Liver (tissue), 9 donors: ENCODE measurements around the gene SLC15A5. TPM values are rescaled to one million over a fixed set of nuclear protein-coding genes. Genes with fewer than 3 reads are reported as not detected.

Source experiments
- DNase-seq: peaks from one replicate; pipeline ENCODE4 v3.0.0-alpha.2; 2017; ENCODE audit warnings: low spot score
- H3K27ac ChIP-seq, 2 donors: one replicate each; pipeline ENCODE4 v1.7.0; 2013; ENCODE audit warnings: inconsistent platforms in 2 of 2, low read length in 2 of 2, control low read depth in 1 of 2, low read depth in 1 of 2, mild to moderate bottlenecking in 1 of 2
- H3K27me3 ChIP-seq, 4 donors: one replicate each; pipeline versions ENCODE4 v1.6.1 to v1.7.0; 2013; ENCODE audit warnings: low read length in 3 of 4, inconsistent platforms in 1 of 4, mild to moderate bottlenecking in 1 of 4, moderate library complexity in 1 of 4; ENCODE audit not compliant: control insufficient read depth in 4 of 4, insufficient read depth in 4 of 4
- H3K36me3 ChIP-seq, 4 donors: one replicate each; pipeline versions ENCODE4 v1.6.1 to v1.7.0; 2013; ENCODE audit warnings: low read length in 3 of 4, mild to moderate bottlenecking in 3 of 4, low read depth in 1 of 4, moderate library complexity in 1 of 4; ENCODE audit not compliant: control insufficient read depth in 4 of 4, insufficient read depth in 3 of 4
- H3K4me1 ChIP-seq, 4 donors: one replicate each; pipeline versions ENCODE4 v1.6.1 to v1.7.0; 2013; ENCODE audit warnings: low read length in 3 of 4, mild to moderate bottlenecking in 3 of 4, moderate library complexity in 1 of 4; ENCODE audit not compliant: control insufficient read depth in 4 of 4, insufficient read depth in 4 of 4
- H3K4me3 ChIP-seq, 3 donors: one replicate each; pipeline versions ENCODE4 v1.6.1 to v1.7.0; 2013; ENCODE audit warnings: low read length in 3 of 3, control low read depth in 1 of 3, low read depth in 1 of 3, mild to moderate bottlenecking in 1 of 3
- H3K9ac ChIP-seq, 2 donors: one replicate each; pipeline ENCODE4 v1.7.0; 2013; ENCODE audit warnings: low read length in 2 of 2, mild to moderate bottlenecking in 2 of 2, moderate library complexity in 2 of 2, control low read depth in 1 of 2, low read depth in 1 of 2
- H3K9me3 ChIP-seq, 4 donors: one replicate each; pipeline versions ENCODE4 v1.6.1 to v1.7.0; 2013; ENCODE audit warnings: low read length in 3 of 4; ENCODE audit not compliant: control insufficient read depth in 4 of 4
- CTCF ChIP-seq: fragments of 150-350 bp; IDR thresholded peaks from 2 replicates; pipeline ENCODE4 v1.5.1; 2017; ENCODE audit warnings: improper control_type of control experiment, low read depth, low read length; ENCODE audit not compliant: missing input control
- EGR1 ChIP-seq, 2 donors: IDR thresholded peaks; 2 replicates each; pipeline ENCODE4 v1.6.1; 2016 to 2018; ENCODE audit warnings: antibody characterized with exemption in 2 of 2, low read depth in 2 of 2
- FOXA1 ChIP-seq: IDR thresholded peaks from 2 replicates; pipeline ENCODE4 v1.6.1; 2016; ENCODE audit warnings: antibody characterized with exemption
- FOXA2 ChIP-seq: IDR thresholded peaks from 2 replicates; pipeline ENCODE4 v1.6.1; 2016; ENCODE audit warnings: antibody characterized with exemption
- GABPA ChIP-seq, 2 donors: IDR thresholded peaks in 1 of 2; conservative IDR thresholded peaks in 1 of 2; 2 replicates each; pipeline ENCODE4 v1.6.1; 2016; ENCODE audit warnings: antibody characterized with exemption in 2 of 2, mild to moderate bottlenecking in 1 of 2, moderate library complexity in 1 of 2
- HNF4A ChIP-seq, 2 donors: conservative IDR thresholded peaks; 2 replicates each; pipeline ENCODE4 v1.6.1; 2016; ENCODE audit warnings: antibody characterized with exemption in 2 of 2, mild to moderate bottlenecking in 2 of 2
- HNF4G ChIP-seq: IDR thresholded peaks from 2 replicates; pipeline ENCODE4 v1.6.1; 2016; ENCODE audit warnings: antibody characterized with exemption
- JUND ChIP-seq, 2 donors: IDR thresholded peaks; 2 replicates each; pipeline ENCODE4 v1.6.1; 2016; ENCODE audit warnings: antibody characterized with exemption in 2 of 2
- NR2F2 ChIP-seq: IDR thresholded peaks from 2 replicates; pipeline ENCODE4 v1.6.1; 2016; ENCODE audit warnings: antibody characterized with exemption
- RAD21 ChIP-seq, 2 donors: IDR thresholded peaks; 2 replicates each; pipeline ENCODE4 v1.6.1; 2016; ENCODE audit warnings: antibody characterized with exemption in 2 of 2, mild to moderate bottlenecking in 2 of 2
- RXRA ChIP-seq, 2 donors: IDR thresholded peaks; 2 replicates each; pipeline ENCODE4 v1.6.1; 2017 to 2018; ENCODE audit warnings: antibody characterized with exemption in 2 of 2, mild to moderate bottlenecking in 1 of 2
- TAF1 ChIP-seq: conservative IDR thresholded peaks from 2 replicates; pipeline ENCODE4 v1.6.1; 2016; ENCODE audit warnings: antibody characterized with exemption, mild to moderate bottlenecking
- YY1 ChIP-seq: IDR thresholded peaks from 2 replicates; pipeline ENCODE4 v1.6.1; 2016; ENCODE audit warnings: antibody characterized with exemption, mild to moderate bottlenecking
- ZBTB33 ChIP-seq: IDR thresholded peaks from 2 replicates; pipeline ENCODE4 v1.6.1; 2016; ENCODE audit warnings: antibody characterized with exemption
- WGBS: extraction: QIAGEN DNeasy Blood & Tissue Kit; methylation state at CpG from one replicate; pipeline ENCODE4 v1.1.7; 2013; 5-methylcytosine and 5-hydroxymethylcytosine counted together
- polyA plus RNA-seq, 2 donors: library from polyadenylated mRNA; stranded (reverse) in 1 of 2; unstranded in 1 of 2; fragments of 200-250 nt in 1 of 2; fragments of >200 nt in 1 of 2; fragmentation: Nextera tagmentation in 1 of 2; extraction: Ambion mirVana in 1 of 2; gene quantifications; one replicate each; pipeline versions ENCODE4 v1.2.1 to v1.2.3, GENCODE V29; 2013 to 2015
- total RNA-seq, 2 donors: library from RNA; depleted of rRNA; stranded (reverse); fragments of >200 nt; gene quantifications; one replicate each; pipeline ENCODE4 v1.2.3, GENCODE V29; 2014
- TF ChIP-seq, protein P1 (sequence below): IDR thresholded peaks from 2 replicates; pipeline ENCODE4 v1.6.1; 2016; ENCODE audit warnings: antibody characterized with exemption, mild to moderate bottlenecking
- TF ChIP-seq, protein P2 (sequence below): IDR thresholded peaks from 2 replicates; pipeline ENCODE4 v1.6.1; 2016; ENCODE audit warnings: antibody characterized with exemption
- TF ChIP-seq, protein P3 (sequence below): IDR thresholded peaks from 2 replicates; pipeline ENCODE4 v1.6.1; 2016; ENCODE audit warnings: antibody characterized with exemption
- donor health status: healthy.
- donor health status: healthy.
- donor health status: healthy.
- donor health status: healthy.
- donor health status: healthy.

SLC15A5 gene
- total RNA-seq (not detected), polyA plus RNA-seq (not detected)

GRCh38 chr12:16277585-16277984 lies at the start of gene SLC15A5:
SLC15A5 (minus strand) TSS chr12:16277685; CDS start chr12:16277685, 0 bp downstream.
- H3K27ac ChIP-seq, result no peak within 1 kb of the TSS
- H3K4me1 ChIP-seq, result peaks cover 1 to 10% (median 9%) of the 10 kb centered on the region in 4 donors
- H3K9ac ChIP-seq, result no peak within 1 kb of the TSS
- H3K36me3 ChIP-seq, result no peaks in the 10 kb centered on the region
- H3K27me3 ChIP-seq, result no peaks in the 10 kb centered on the region
- no peak for DNase-seq
- H3K4me3 ChIP-seq, result no peak within 1 kb of the TSS
- TF ChIP-seq HNF4A (conservative IDR thresholded peaks at IDR 0.05), result no peak
- TF ChIP-seq TAF1, result no peak
- no peak for TF ChIP-seq RXRA (IDR thresholded peaks at IDR 0.05)
- no peak for TF ChIP-seq GABPA (IDR thresholded peaks at IDR 0.05 in 1 of 2, conservative IDR thresholded peaks at IDR 0.05 in 1 of 2)
- TF ChIP-seq, protein P1, sequence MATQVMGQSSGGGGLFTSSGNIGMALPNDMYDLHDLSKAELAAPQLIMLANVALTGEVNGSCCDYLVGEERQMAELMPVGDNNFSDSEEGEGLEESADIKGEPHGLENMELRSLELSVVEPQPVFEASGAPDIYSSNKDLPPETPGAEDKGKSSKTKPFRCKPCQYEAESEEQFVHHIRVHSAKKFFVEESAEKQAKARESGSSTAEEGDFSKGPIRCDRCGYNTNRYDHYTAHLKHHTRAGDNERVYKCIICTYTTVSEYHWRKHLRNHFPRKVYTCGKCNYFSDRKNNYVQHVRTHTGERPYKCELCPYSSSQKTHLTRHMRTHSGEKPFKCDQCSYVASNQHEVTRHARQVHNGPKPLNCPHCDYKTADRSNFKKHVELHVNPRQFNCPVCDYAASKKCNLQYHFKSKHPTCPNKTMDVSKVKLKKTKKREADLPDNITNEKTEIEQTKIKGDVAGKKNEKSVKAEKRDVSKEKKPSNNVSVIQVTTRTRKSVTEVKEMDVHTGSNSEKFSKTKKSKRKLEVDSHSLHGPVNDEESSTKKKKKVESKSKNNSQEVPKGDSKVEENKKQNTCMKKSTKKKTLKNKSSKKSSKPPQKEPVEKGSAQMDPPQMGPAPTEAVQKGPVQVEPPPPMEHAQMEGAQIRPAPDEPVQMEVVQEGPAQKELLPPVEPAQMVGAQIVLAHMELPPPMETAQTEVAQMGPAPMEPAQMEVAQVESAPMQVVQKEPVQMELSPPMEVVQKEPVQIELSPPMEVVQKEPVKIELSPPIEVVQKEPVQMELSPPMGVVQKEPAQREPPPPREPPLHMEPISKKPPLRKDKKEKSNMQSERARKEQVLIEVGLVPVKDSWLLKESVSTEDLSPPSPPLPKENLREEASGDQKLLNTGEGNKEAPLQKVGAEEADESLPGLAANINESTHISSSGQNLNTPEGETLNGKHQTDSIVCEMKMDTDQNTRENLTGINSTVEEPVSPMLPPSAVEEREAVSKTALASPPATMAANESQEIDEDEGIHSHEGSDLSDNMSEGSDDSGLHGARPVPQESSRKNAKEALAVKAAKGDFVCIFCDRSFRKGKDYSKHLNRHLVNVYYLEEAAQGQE, result no peak
- no peak for TF ChIP-seq YY1
- no peak for TF ChIP-seq JUND (IDR thresholded peaks at IDR 0.05)
- TF ChIP-seq FOXA2, result no peak
- TF ChIP-seq NR2F2, result no peak
- TF ChIP-seq EGR1 (IDR thresholded peaks at IDR 0.05; ENCODE audit: low read depth in 2 of 2), result no peak
- TF ChIP-seq FOXA1, result no peak
- TF ChIP-seq ZBTB33, result no peak
- TF ChIP-seq HNF4G, result no peak
- TF ChIP-seq, protein P2, sequence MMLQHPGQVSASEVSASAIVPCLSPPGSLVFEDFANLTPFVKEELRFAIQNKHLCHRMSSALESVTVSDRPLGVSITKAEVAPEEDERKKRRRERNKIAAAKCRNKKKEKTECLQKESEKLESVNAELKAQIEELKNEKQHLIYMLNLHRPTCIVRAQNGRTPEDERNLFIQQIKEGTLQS, result no peak
- TF ChIP-seq CTCF, result no peak
- TF ChIP-seq, protein P3, sequence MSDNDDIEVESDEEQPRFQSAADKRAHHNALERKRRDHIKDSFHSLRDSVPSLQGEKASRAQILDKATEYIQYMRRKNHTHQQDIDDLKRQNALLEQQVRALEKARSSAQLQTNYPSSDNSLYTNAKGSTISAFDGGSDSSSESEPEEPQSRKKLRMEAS, result no peak
- WGBS, result 66% methylated on average over 5 of the region's 5 CpGs
- no peaks in the 10 kb centered on the region for H3K9me3 ChIP-seq

GRCh38 chr12:16325426-16325825 lies 47.9 kb upstream of the SLC15A5 start:
- Histone ChIP-seq H3K4me3 (no peak overlapping the region), H3K9ac (no peak overlapping the region), H3K27ac (no peak overlapping the region), H3K27me3 (no peaks in the 10 kb centered on the region), H3K4me1 (peaks cover 1 to 9% (median 4%) of the 10 kb centered on the region in 4 donors), H3K9me3 (peaks cover 0 to 4% (median 0%) of the 10 kb centered on the region in 4 donors), H3K36me3 (no peaks in the 10 kb centered on the region)
- no peak for DNase-seq
- TF ChIP-seq NR2F2 (no peak), EGR1 (IDR thresholded peaks at IDR 0.05; ENCODE audit: low read depth in 2 of 2) (no peak), GABPA (IDR thresholded peaks at IDR 0.05 in 1 of 2, conservative IDR thresholded peaks at IDR 0.05 in 1 of 2) (no peak), HNF4G (no peak), RAD21 (IDR thresholded peaks at IDR 0.05) (no peak), TAF1 (no peak)
- TF ChIP-seq, protein P3, result no peak
- WGBS, result 43% methylated on average over 3 of the region's 3 CpGs
